HG02981 (cell line): ENCODE results near the gene P2RY11.

Experiments
- ATAC-seq: cut with Tn5 transposase; IDR thresholded peaks from one replicate; pipeline ENCODE4 v1.9.1; 2021; ENCODE audit warnings: mild to moderate bottlenecking, moderate library complexity; ENCODE audit not compliant: unreplicated experiment

P2RY11 gene

DNA sequence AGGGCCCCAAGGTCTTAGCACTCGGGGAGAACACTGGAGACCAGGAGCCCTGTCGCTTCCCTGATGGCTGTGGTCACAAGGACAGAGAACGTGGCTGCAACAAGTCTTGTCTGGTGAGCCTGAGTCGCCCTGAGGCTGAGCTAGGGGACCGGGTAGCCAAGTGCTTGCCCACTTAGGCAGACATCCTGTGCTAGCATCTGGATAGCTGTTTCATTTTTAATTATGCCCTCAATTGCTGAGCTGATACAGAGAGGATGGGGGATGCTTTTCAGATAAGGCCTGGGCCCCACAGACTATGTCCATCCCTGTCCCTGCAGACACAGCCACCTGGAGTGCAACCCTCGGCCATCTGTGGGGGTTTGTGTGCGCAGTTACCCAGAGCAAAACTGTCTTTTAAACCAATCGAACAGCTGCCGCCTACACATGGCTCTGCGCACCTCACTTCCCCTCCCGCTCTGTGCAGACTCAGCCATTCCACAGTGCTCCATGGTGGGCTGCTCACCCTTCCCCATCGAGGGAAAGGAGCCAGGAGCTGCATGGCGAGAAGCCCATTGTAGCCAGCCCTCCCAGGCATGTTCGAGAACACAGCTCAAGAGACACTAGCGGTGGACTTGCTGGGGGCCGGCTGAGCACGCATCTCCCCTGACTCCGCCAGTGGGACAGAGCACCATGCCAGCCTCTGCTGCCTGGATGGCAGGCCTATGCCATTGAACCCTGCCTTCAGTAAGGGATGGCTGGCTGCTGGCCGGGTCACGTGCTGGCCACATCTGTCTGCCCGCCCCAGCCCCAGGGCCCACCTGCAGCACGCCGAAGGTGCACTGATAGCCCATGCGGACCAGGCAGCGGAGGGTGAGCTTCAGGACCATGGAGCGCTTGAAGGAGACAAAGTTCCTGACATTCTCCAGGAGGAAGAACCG lies 27.6 kb downstream of the P2RY11 start:
- ATAC-seq, result no peak

DNA sequence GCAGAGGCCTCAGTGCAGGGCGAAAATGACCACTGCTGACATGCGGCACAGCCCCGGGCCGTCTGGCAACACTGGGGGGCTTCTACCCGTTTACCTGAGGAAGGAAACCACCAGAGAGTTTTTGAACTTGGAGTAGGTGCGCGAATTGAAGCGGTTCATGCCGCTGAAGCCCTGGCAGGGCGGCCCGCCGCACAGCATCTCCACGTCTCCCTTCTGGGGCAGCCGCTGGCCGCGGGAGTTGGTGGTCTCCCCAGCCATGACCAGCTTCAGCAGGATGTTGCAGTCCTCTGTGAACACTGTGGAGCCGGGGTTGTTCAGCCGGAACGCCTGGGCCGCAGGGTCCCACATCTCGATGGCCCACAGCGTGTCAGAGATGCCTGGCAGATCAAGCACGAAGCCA lies 28.5 kb downstream of the P2RY11 start:
- no peak for ATAC-seq

DNA sequence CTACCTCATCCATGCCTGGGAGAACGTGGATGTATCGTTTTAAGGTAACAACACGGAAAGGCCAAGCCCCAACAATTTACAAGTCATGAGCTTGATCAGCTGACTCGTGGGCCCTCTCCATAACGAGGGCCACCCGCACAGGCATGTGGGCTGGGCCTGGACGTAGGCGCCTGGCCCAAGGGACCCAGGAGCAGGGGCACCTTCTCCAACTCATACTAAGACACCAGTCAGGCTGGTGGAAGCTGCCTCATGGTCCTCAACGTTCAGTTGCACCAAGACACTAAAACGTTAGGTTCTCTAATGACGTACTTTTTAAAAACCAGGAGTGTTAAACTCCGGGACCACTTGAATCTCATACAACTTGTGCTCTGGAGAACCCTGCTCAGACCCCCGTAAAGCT lies 30.0 kb downstream of the P2RY11 start:
- ATAC-seq, result no peak

DNA sequence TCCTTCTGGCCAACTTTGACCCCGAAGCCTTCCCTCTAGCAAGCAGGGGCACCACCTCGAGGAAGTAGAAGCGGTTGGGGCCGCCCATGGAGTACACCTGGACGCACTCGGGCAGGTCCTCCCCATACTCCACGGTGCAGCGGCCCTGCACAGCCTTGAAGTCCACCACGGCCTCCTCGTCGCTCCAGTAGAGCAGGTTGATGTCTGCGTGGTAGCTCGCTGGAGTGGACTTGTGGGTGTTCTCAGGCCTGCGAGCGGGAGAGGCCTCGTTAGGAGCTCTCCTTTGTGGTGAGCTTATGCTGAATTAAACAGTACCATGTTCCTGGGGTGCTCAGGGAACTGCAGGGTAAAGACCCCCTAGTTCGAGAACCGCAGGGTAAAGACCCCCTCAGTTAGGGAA lies 30.5 kb downstream of the P2RY11 start:
- no peak for ATAC-seq

DNA sequence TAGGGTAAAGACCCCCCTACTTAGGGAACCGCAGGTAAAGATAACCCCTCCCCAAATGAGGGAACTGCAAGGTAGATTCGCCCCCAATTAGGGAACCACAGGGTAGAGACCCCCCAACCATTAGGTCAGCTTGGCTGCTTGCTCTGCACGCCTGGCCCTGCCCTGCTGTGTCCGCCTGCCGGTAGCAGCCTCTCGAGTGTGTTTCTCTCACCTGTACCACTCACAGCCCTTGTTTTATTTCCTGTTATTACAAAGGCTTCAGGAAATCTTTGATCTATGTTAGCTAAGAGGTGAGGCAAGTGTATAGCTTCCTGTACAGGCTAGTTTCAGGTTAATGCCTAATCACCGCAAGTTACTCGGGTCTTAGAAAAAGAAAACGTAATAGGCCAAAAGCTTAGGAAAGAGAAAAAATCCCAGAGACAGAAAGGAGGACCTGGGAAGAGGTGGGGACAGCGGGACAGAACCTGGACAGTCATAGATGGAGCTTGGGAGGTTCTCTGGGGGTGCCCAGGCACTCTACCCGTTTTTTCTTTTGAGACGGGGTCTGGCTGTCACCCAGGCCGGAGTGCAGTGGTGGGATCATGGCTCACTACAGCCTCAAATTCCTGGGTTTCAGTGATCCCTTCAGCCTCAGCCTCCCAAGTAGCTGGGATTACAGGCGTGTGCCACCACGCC lies 31.3 kb downstream of the P2RY11 start:
- ATAC-seq, result no peak

DNA sequence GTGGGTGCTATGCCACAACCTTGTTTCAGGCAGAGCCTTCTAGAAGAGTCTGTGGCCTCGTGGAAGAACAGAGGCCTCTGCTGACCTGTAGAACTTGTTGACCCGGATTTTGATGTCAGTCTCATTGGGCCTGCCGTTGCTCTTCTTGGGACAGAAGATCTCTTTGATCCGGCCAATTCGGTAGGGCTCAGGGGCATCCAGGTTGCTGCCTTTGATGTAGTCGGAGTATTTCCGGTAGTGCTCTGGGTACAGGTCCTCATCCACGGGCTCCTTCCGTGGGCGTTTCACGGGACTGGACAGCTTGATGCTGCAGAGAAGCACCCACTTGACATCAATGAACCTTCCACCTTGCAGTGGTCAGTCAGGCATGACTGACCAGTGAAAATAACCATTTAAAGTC lies 32.2 kb downstream of the P2RY11 start:
- ATAC-seq, result no peak

DNA sequence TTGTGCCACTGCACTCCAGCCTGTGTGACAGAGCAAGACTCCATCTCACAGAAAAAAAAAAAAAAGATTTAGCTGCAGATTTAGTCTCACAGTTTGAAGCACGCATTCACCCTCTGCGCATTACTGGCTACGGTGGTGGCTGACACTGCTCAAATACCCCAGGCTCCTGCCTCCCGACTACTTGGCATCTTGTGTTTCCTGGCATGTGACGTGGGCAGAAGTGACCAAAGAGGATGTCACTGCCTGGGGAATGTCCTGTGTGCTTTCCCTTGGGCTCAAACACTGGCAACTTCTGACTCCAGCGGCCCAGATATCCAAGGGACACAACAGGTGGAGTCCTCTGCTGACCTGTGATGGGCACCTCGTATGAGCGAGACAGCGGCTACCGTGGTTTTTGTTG lies 32.9 kb downstream of the P2RY11 start:
- ATAC-seq, result no peak

DNA sequence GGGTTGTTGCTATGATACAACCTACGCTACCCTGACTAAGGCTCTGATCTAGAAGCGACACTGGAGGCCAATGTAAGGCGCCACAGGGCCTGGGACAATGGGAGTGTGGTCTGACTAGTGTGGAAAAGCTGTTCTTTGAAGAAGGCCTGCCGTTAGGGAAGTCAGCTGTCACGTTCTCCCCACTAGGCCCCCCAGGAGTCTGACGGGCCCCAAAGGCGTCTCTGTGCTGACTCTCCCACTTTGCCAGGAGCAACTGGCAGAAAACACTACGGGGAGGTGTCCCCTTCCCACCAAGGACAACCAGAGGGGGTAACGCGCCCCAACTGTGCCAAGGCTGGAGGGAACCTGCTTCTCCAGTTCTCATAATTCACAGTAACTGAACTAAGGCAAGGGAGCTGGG lies 33.5 kb downstream of the P2RY11 start:
- ATAC-seq, result no peak

DNA sequence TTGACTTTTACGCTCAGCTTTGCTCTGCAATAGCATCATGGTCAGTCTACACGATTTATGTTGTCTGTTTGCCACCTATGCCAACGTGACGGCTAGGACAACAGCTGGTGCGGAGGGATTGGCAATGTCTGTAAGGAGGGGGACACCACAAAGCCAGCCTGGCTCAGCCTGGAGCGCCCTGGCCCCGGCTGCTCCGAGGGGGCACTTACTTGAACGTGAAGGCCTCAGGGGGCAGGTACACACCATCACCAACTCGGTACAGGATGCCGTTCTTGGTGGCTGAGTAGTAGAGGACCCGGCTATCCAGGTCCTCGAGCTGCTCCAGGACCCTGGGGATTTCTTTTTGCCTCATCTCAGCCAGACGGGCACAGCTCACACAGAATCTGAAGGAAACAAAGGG lies 34.6 kb downstream of the P2RY11 start:
- no peak for ATAC-seq

DNA sequence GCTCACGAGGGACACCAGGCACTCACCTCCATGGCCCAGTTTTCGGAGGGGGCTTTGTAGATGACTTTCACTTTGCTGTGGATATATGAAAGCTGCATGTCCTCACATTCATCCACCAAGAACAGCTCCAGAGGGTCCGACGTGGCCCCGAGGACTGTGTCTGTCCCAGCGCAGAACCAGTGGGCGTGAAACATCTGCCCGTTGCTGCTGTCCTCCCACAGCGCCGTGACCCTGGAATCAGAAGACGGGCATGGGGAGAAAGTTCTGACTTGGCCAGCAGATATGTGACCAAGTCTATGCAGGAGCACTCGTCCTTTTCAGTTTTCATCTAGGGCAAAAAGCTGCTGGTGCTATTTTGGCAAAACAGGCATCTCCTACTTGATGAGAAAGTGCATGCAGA lies 37.9 kb downstream of the P2RY11 start:
- ATAC-seq, result no peak

DNA sequence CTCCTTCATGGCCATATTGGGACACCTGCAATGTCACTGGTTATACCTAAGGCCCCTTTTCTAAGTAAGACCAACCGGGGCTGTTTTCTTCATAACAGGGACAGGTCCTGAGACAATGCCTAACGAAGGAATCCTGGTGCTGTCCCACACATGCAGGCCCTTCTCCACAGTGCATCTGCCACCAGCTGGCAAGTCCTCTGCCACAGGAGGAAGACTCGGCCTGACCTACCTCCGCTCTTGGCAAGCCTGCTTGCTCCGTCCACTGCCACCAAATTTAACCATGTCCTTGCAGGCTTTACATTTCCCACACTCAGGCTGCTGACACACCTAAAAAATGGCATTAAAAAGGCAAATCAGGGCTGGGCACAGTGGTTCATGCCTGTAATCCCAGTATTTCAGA lies 40.0 kb downstream of the P2RY11 start:
- ATAC-seq, result no peak

DNA sequence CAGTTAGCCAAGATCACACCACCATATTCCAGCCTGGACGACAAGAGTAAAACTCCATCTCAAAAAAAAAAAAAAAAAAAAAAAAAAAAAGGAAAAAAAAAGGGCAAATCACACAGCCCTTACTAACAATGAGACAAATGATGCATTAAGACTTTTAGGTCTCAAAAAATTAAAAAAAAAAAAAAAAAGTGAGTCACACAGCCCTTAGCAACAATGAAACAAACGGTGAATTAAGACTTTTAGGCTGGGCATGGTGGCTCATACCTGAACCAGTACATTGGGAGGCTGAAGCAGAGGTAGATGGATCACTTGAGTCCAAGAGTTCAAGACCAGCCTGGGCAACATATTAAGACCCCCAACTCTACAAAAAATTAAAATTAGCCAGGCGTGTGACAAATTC lies 40.6 kb downstream of the P2RY11 start:
- no peak for ATAC-seq

DNA sequence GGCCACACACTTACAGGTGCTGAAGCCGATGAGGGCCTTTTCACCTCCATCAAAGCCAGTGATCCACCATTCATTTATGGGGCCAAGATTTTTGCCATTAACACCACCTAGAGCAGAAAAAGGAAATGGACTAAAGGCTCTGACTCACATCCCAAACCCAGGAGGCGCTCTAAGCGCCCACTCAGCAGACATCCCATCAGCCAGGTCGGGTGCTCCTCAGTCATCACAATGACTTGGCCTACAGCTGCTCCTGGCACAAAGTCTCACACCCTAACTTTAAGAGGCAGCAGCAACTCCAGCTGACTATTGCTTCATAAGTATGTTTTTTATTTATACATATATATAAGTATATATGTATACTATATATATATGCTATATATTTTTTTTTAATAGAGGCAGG lies 44.3 kb downstream of the P2RY11 start:
- no peak for ATAC-seq

DNA sequence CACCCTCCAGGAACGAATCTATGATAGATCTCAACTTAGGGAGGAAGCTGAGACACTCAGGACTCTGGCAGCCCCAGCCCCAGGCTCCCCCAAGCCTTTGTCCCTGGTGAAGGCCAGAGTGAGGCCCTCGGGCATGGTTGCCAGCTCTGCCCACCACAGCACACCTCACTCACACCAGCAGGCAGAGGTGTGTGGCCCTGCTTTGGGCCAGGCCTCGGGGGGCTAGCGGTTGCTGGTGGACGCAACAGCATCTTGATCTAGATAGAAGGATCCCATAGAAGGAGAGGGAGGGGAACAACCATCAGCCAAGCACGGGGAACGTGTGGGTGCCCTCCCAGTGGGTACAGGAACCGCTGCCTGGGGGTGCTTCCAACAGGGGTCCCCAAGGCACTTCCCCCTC lies 46.6 kb downstream of the P2RY11 start:
- ATAC-seq, result no peak

DNA sequence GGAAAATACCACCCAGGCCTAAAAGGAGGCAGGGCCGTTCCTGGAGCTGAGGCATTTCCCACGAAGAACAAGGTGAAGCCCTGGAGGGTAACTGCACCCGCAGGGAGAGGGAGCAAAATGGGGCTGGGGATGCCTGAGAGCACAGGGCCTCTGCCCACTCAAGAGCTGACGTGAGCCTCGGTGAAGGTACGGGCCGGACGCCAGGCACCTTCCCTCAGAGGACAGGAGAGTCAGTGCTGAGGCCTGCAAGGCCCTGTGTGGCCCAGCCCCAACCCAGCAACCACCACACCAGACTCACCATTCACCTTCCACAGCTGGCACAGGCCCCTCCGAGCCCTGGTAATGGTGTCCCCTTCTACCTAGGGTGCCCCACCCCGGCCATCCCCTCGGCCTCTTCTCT lies 47.0 kb downstream of the P2RY11 start:
- ATAC-seq, result no peak

DNA sequence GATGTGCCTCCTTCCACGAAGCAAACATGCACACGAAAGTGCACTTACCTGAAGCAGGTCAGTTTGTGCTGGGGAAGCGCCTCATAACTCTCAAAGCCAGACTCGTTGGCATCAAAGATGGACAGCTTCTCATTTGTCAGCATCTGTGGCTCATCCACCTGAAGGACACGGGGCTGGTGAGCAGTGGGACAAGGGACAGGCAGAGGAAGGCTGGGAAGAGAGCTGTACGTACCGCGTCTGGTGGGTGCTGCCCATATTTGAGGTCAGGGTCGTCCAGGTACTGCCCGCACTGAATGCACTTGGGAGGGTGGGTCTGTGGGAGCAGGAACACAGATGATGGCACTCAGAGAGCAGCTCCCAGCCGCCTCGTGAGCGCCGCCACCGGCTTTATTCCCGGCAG lies 48.1 kb downstream of the P2RY11 start:
- no peak for ATAC-seq

DNA sequence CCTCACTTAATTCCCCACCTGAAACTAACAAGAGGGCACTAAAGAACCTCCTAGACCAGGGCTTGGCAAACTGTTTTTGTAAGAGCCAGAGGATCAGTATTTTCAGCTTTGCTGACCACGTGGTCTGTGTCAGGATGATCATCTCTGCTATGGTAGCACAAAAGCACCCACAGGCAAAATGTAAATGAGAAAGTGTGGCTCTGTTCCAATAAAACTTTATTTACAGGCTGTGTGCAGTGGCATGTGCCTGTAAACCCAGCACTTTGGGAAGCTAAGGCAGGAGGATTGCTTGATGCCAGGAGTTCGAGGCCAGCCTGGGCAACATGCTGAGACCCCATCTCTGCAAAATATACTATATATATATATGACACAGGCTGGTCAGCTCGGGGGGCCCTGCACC lies 52.0 kb downstream of the P2RY11 start:
- no peak for ATAC-seq
